ENCODE data around the gene USP38. TPM values are rescaled to one million over a fixed set of nuclear protein-coding genes. Genes with fewer than 3 reads are reported as not detected.

USP38 gene
- total RNA-seq, 2 donors from 2014 or later, result 11.7 to 14.2 TPM

GRCh38 chr4:143240939-143241679, 56.4 kb downstream of the USP38 start:
- ATAC-seq, result no peak
- Histone ChIP-seq H3K36me3 (replicated peaks in 1 of 2; ENCODE audit: insufficient read depth in 1 of 2, low read depth in 2 of 2) (no peaks in the 10 kb centered on the region), H3K9me3 (no peaks in the 10 kb centered on the region), H3K27me3 (no peaks in the 10 kb centered on the region), H3K27ac (no peak overlapping the region), H3K4me1 (no peaks in the 10 kb centered on the region), H3K4me3 (no peak overlapping the region)
- intact Hi-C loops (cut with DNase I), result no loop called here
- TF ChIP-seq, protein P1, sequence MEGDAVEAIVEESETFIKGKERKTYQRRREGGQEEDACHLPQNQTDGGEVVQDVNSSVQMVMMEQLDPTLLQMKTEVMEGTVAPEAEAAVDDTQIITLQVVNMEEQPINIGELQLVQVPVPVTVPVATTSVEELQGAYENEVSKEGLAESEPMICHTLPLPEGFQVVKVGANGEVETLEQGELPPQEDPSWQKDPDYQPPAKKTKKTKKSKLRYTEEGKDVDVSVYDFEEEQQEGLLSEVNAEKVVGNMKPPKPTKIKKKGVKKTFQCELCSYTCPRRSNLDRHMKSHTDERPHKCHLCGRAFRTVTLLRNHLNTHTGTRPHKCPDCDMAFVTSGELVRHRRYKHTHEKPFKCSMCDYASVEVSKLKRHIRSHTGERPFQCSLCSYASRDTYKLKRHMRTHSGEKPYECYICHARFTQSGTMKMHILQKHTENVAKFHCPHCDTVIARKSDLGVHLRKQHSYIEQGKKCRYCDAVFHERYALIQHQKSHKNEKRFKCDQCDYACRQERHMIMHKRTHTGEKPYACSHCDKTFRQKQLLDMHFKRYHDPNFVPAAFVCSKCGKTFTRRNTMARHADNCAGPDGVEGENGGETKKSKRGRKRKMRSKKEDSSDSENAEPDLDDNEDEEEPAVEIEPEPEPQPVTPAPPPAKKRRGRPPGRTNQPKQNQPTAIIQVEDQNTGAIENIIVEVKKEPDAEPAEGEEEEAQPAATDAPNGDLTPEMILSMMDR (IDR thresholded peaks at IDR 0.05), result no peak
- no peak for TF ChIP-seq POLR2A (IDR thresholded peaks at IDR 0.05)
- 38 to 69% methylated on average over 1 of the region's 1 CpG for WGBS, 2 donors
- DNase-seq, result no peak

DNA sequence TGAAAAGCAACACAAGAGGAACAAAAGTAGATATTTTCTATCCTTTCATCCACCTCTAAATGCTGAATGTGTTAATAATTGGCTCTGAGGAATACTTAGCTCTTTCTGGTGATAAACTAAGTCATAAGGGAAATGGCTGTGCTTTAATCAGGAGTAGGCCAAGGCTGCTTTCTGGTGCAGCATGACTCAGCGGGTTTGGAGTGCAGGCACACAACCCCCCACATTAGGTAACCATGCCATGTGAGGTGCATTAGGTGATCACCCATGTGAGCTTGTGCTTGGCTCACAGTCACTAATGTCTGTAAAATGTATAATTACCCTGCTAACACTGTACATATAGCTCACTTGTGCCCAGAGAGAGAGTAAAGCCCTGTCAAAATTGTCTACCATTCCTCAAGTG, 57.2 kb downstream of the USP38 start:
- WGBS, 2 donors, result 85 to 100% methylated on average over 1 of the region's 1 CpG
- TF ChIP-seq POLR2A (IDR thresholded peaks at IDR 0.05), result no peak
- TF ChIP-seq, protein P1 (IDR thresholded peaks at IDR 0.05), result no peak
- intact Hi-C loops (cut with DNase I), result no loop called here
- Histone ChIP-seq H3K27me3 (no peaks in the 10 kb centered on the region), H3K27ac (no peak overlapping the region), H3K4me1 (no peaks in the 10 kb centered on the region), H3K36me3 (replicated peaks in 1 of 2; ENCODE audit: insufficient read depth in 1 of 2, low read depth in 2 of 2) (no peaks in the 10 kb centered on the region), H3K4me3 (no peak overlapping the region), H3K9me3 (no peaks in the 10 kb centered on the region)
- ATAC-seq (no peak), DNase-seq (peak in 1 of 4 donors; percentile 24)

DNA sequence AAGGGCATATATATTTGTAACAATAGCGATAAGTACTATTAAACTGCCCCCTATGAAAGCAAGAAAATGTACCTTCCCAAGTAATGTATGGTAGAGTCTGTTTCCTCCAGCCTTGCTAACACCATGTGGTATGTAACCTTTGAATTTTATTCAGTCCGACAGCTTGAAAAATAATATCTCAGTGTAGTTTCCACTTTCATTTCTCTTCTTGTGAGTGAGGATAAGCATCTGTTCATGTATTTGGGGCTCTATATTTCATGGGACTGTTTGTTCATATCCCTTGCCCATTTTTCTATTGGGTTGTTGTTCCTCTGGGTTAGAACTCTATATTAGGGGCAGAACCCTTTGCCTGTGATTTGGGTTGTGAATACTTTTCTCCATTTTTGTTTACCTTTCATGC, 58.3 kb downstream of the USP38 start:
- intact Hi-C loops (cut with DNase I), result no loop called here
- 87 to 94% methylated on average over 2 of the region's 2 CpGs for WGBS, 2 donors
- Histone ChIP-seq H3K9me3 (no peaks in the 10 kb centered on the region), H3K36me3 (replicated peaks in 1 of 2; ENCODE audit: insufficient read depth in 1 of 2, low read depth in 2 of 2) (no peaks in the 10 kb centered on the region), H3K4me1 (no peaks in the 10 kb centered on the region), H3K27me3 (no peaks in the 10 kb centered on the region), H3K27ac (no peak overlapping the region), H3K4me3 (no peak overlapping the region)
- no peak for DNase-seq
- no peak for ATAC-seq
- TF ChIP-seq, protein P1 (IDR thresholded peaks at IDR 0.05), result no peak
- no peak for TF ChIP-seq POLR2A (IDR thresholded peaks at IDR 0.05)

DNA sequence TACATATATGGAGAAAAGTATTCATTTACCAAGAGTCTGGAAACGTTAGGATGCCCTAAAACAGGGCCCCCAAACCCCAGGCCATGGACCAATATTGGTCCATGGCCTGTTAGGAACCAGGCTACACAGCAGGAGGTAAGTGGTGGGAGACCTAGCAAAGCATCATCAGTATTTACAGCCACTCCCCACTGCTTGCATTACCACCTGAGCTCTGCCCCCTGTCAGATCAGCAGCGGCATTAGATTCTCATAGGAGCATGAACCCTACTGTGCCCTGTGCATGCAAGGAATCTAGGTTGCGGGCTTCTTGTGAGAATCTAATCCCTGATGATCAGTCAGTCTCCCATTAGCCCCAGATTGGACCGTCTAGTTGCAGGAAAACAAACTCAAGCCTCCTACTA, 62.3 kb downstream of the USP38 start:
- no peak for DNase-seq
- no peaks in the 10 kb centered on the region for H3K27me3 ChIP-seq
- no peaks in the 10 kb centered on the region for H3K36me3 ChIP-seq (replicated peaks in 1 of 2; ENCODE audit: insufficient read depth in 1 of 2, low read depth in 2 of 2)
- H3K9me3 ChIP-seq, result no peaks in the 10 kb centered on the region
- ATAC-seq, result no peak
- TF ChIP-seq, protein P1 (IDR thresholded peaks at IDR 0.05), result no peak
- no peak for TF ChIP-seq POLR2A (IDR thresholded peaks at IDR 0.05)
- intact Hi-C loops (cut with DNase I), result no loop called here
- 68 to 74% methylated on average over 4 of the region's 4 CpGs for WGBS, 2 donors
- H3K27ac ChIP-seq, result no peak overlapping the region
- no peak overlapping the region for H3K4me3 ChIP-seq
- no peaks in the 10 kb centered on the region for H3K4me1 ChIP-seq

DNA sequence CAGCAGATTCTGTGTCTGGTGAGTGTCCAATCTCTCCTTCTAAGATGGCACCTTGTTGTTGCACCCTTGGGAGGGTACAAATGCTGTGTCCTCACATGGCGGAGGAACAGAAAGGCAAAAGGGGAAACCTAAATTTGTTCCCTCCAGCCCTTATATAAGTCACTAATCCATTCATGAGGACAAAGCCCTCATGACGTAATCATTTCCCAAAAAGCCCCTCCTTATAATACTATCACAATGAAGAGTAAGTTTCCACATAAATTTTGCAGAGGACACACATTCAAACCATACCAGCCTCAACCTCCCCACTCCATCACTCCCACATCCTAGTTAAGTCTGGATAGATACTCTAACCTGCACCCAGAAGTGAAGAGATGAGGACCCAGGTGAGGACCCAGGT, 63.1 kb downstream of the USP38 start:
- intact Hi-C loops (cut with DNase I), result no loop called here
- DNase-seq (no peak), ATAC-seq (no peak)
- Histone ChIP-seq H3K27me3 (no peaks in the 10 kb centered on the region), H3K4me1 (no peaks in the 10 kb centered on the region), H3K27ac (no peak overlapping the region), H3K4me3 (no peak overlapping the region), H3K9me3 (no peaks in the 10 kb centered on the region), H3K36me3 (replicated peaks in 1 of 2; ENCODE audit: insufficient read depth in 1 of 2, low read depth in 2 of 2) (no peaks in the 10 kb centered on the region)
- TF ChIP-seq POLR2A (IDR thresholded peaks at IDR 0.05), result no peak
- TF ChIP-seq, protein P1 (IDR thresholded peaks at IDR 0.05), result no peak
- 87 to 95% methylated on average over 2 of the region's 2 CpGs for WGBS, 2 donors
